WTC11 (cell line): Measurements from ENCODE around the gene PXN. TPM values are rescaled to one million over a fixed set of nuclear protein-coding genes. Genes with fewer than 3 reads are reported as not detected.

Source experiments
- ATAC-seq: fragments of 200-7000 bp; cut with Tn5 transposase; 2 replicates; pipeline ENCODE4 v1.10.0; 2021; ENCODE audit warnings: mild to moderate bottlenecking, moderate library complexity
- CTCF ChIA-PET: fragments of 300-600 bp; sonication (Branson Sonifier 250); formaldehyde crosslinking; loops from one replicate; lab custom pipeline; 2021; ENCODE audit warnings: antibody characterized with exemption; lab: Charles Lee
- POLR2A ChIA-PET: fragments of 350-600 bp; sonication (Branson Sonifier 250); formaldehyde crosslinking; loops from one replicate; lab custom pipeline; 2021; ENCODE audit warnings: antibody characterized with exemption; lab: Charles Lee
- DNase-seq: peaks from one replicate; pipeline ENCODE4 v3.0.0; 2021; ENCODE audit warnings: low spot score
- H3K27ac Mint-ChIP-seq: 2 replicates; pipeline ENCODE4 v1.8.0; 2021; ENCODE audit warnings: mixed read lengths
- H3K27me3 Mint-ChIP-seq: 2 replicates; pipeline ENCODE4 v1.8.0; 2021; ENCODE audit warnings: low read depth, mild to moderate bottlenecking, moderate library complexity, mixed read lengths
- H3K36me3 Mint-ChIP-seq: 2 replicates; pipeline ENCODE4 v1.8.0; 2021; ENCODE audit warnings: mixed read lengths
- H3K4me1 Mint-ChIP-seq: 2 replicates; pipeline ENCODE4 v1.8.0; 2022; ENCODE audit warnings: mixed read lengths
- H3K4me3 Mint-ChIP-seq: 2 replicates; pipeline ENCODE4 v1.8.0; 2021; ENCODE audit warnings: mild to moderate bottlenecking, moderate library complexity, mixed read lengths
- H3K9me3 Mint-ChIP-seq: 2 replicates; pipeline ENCODE4 v1.8.0; 2021; ENCODE audit warnings: mixed read lengths
- ATF1 ChIP-seq: sonication (generic); formaldehyde crosslinking; IDR thresholded peaks from 2 replicates; pipeline ENCODE4 v1.8.1; 2023; ENCODE audit warnings: mild to moderate bottlenecking, moderate library complexity, missing genetic modification reagents
- CREM ChIP-seq: sonication (generic); formaldehyde crosslinking; IDR thresholded peaks from 2 replicates; pipeline ENCODE4 v1.8.1; 2022; ENCODE audit warnings: mild to moderate bottlenecking, missing genetic modification reagents, moderate library complexity
- EMX1 ChIP-seq: fragments of 250-450 bp; sonication (Bioruptor Pico); IDR thresholded peaks from 2 replicates; pipeline ENCODE4 v1.8.0; 2021; ENCODE audit warnings: mild to moderate bottlenecking
- ESRRA ChIP-seq: sonication (generic); formaldehyde crosslinking; IDR thresholded peaks from 2 replicates; pipeline ENCODE4 v1.8.1; 2022; ENCODE audit warnings: mild to moderate bottlenecking, missing genetic modification reagents, borderline replicate concordance
- GRHL2 ChIP-seq: fragments of 250-450 bp; sonication (Bioruptor Pico); IDR thresholded peaks from 2 replicates; pipeline ENCODE4 v1.8.0; 2022; ENCODE audit warnings: mild to moderate bottlenecking, moderate library complexity; ENCODE audit not compliant: insufficient replicate concordance, severe bottlenecking
- HMGA2 ChIP-seq: fragments of 250-450 bp; sonication (Bioruptor Pico); IDR thresholded peaks from 2 replicates; pipeline ENCODE4 v1.4.0; 2021; ENCODE audit warnings: mild to moderate bottlenecking, moderate library complexity
- IRF2 ChIP-seq: sonication (generic); formaldehyde crosslinking; IDR thresholded peaks from 2 replicates; pipeline ENCODE4 v1.8.0; 2022; ENCODE audit warnings: low read depth, missing genetic modification reagents, borderline replicate concordance
- MXD4 ChIP-seq: fragments of 250-450 bp; sonication (Bioruptor Pico); IDR thresholded peaks from 2 replicates; pipeline ENCODE4 v1.8.0; 2021; ENCODE audit warnings: mild to moderate bottlenecking, moderate library complexity, borderline replicate concordance
- NFATC4 ChIP-seq: fragments of 250-450 bp; sonication (Bioruptor Pico); IDR thresholded peaks from 2 replicates; pipeline ENCODE4 v1.9.0; 2021; ENCODE audit warnings: mild to moderate bottlenecking
- OVOL2 ChIP-seq: fragments of 250-450 bp; sonication (Bioruptor Pico); IDR thresholded peaks from 2 replicates; pipeline ENCODE4 v1.9.0; 2021; ENCODE audit warnings: mild to moderate bottlenecking, borderline replicate concordance
- PRRX2 ChIP-seq: fragments of 250-450 bp; sonication (Bioruptor Pico); IDR thresholded peaks from 2 replicates; pipeline ENCODE4 v1.8.0; 2021; ENCODE audit warnings: mild to moderate bottlenecking
- SP1 ChIP-seq: sonication (generic); formaldehyde crosslinking; conservative IDR thresholded peaks from 2 replicates; pipeline ENCODE4 v1.8.1; 2022; ENCODE audit warnings: missing genetic modification reagents
- TP53 ChIP-seq: sonication (generic); formaldehyde crosslinking; IDR thresholded peaks from 2 replicates; pipeline ENCODE4 v1.8.1; 2023; ENCODE audit warnings: mild to moderate bottlenecking, missing genetic modification reagents
- ZNF232 ChIP-seq: sonication (generic); formaldehyde crosslinking; IDR thresholded peaks from 2 replicates; pipeline ENCODE4 v1.8.0; 2022; ENCODE audit warnings: mild to moderate bottlenecking, missing genetic modification reagents
- total RNA-seq: library from RNA; stranded (reverse); gene quantifications from 3 replicates; pipeline ENCODE4 v1.2.3, GENCODE V29; 2021
- TF ChIP-seq, protein P1 (sequence below): fragments of 250-450 bp; sonication (Bioruptor Pico); IDR thresholded peaks from 2 replicates; pipeline ENCODE4 v1.9.0; 2021; ENCODE audit warnings: mild to moderate bottlenecking, borderline replicate concordance
- TF ChIP-seq, protein P2 (sequence below): sonication (generic); formaldehyde crosslinking; IDR thresholded peaks from 2 replicates; pipeline ENCODE4 v1.8.0; 2022; ENCODE audit warnings: missing genetic modification reagents
- TF ChIP-seq, protein P3 (sequence below): fragments of 250-450 bp; sonication (Bioruptor Pico); IDR thresholded peaks from 2 replicates; pipeline ENCODE4 v1.8.0; 2021; ENCODE audit warnings: mild to moderate bottlenecking
- TF ChIP-seq, protein P4 (sequence below): sonication (generic); formaldehyde crosslinking; IDR thresholded peaks from 2 replicates; pipeline ENCODE4 v1.8.0; 2022; ENCODE audit warnings: mild to moderate bottlenecking, missing genetic modification reagents
- TF ChIP-seq, protein P5 (sequence below): fragments of 250-450 bp; sonication (Bioruptor Pico); IDR thresholded peaks from 2 replicates; pipeline ENCODE4 v1.9.0; 2021; ENCODE audit warnings: moderate library complexity, mild to moderate bottlenecking, inconsistent platforms, borderline replicate concordance
- TF ChIP-seq, protein P6 (sequence below): sonication (generic); formaldehyde crosslinking; IDR thresholded peaks from 2 replicates; pipeline ENCODE4 v1.8.0; 2022; ENCODE audit warnings: mild to moderate bottlenecking, missing genetic modification reagents
- TF ChIP-seq, protein P7 (sequence below): fragments of 250-450 bp; sonication (Bioruptor Pico); conservative IDR thresholded peaks from 2 replicates; pipeline ENCODE4 v1.9.0; 2021; ENCODE audit warnings: mild to moderate bottlenecking
- TF ChIP-seq, protein P8 (sequence below): sonication (generic); formaldehyde crosslinking; IDR thresholded peaks from 2 replicates; pipeline ENCODE4 v1.8.0; 2023; ENCODE audit warnings: missing genetic modification reagents

Gene PXN
- total RNA-seq, 1 experiment from 2014 or later, result 132 TPM

DNA sequence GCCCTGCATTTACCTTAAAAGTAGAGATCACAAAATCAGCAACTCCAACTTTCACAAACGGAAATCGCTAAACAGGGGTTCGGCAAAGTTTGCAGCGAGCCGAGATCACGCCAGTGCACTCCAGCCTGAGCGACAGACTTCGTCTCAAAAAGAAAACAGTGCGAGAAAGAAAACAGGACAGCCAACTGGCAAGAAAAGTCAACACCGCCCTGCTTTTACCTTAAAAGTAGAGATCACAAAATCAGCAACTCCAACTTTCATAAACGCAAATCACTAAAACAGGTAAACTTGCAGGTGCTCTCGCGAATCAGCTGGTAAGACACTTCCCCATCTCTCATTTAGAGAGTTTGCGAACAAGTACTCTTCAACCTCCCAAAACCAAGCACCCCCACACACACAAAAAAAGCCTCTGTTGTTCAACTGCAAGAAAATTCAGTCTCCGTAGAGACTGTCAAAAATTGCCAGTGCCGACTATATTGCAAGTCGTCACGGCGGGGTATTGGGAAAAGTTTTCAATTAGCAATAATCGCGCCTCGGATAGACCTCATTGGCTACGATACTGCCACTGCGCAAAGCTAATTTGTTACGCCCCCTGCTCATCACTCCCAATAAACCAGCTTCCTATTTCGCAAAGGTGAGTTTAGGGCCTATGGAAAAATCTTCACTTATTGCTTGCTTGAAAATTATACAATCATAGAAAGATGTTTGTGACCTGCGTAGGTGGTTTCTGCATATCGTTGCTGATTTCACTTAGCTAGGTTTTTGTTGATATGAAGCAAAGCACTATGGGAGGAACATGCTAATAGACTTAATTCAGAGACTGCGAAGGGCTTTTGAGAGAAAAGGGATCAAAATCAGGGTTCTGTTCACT is 27.4 kb upstream of the PXN start, which contains the start of gene RNU4-1 (continued):
- TF ChIP-seq ATF1 (peak; percentile 50; the same call in 1 of the 2 replicates), PRRX2 (CRISPR knock-in tag) (peak; percentile 94), GRHL2 (no peak), HMGA2 (CRISPR knock-in tag) (no peak), IRF2 (CRISPR knock-in tag) (no peak), NFATC4 (peak; percentile 92), ZNF232 (peak; percentile 65; the same call in 1 of the 2 replicates)
- TF ChIP-seq, protein P1, sequence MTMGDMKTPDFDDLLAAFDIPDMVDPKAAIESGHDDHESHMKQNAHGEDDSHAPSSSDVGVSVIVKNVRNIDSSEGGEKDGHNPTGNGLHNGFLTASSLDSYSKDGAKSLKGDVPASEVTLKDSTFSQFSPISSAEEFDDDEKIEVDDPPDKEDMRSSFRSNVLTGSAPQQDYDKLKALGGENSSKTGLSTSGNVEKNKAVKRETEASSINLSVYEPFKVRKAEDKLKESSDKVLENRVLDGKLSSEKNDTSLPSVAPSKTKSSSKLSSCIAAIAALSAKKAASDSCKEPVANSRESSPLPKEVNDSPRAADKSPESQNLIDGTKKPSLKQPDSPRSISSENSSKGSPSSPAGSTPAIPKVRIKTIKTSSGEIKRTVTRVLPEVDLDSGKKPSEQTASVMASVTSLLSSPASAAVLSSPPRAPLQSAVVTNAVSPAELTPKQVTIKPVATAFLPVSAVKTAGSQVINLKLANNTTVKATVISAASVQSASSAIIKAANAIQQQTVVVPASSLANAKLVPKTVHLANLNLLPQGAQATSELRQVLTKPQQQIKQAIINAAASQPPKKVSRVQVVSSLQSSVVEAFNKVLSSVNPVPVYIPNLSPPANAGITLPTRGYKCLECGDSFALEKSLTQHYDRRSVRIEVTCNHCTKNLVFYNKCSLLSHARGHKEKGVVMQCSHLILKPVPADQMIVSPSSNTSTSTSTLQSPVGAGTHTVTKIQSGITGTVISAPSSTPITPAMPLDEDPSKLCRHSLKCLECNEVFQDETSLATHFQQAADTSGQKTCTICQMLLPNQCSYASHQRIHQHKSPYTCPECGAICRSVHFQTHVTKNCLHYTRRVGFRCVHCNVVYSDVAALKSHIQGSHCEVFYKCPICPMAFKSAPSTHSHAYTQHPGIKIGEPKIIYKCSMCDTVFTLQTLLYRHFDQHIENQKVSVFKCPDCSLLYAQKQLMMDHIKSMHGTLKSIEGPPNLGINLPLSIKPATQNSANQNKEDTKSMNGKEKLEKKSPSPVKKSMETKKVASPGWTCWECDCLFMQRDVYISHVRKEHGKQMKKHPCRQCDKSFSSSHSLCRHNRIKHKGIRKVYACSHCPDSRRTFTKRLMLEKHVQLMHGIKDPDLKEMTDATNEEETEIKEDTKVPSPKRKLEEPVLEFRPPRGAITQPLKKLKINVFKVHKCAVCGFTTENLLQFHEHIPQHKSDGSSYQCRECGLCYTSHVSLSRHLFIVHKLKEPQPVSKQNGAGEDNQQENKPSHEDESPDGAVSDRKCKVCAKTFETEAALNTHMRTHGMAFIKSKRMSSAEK (CRISPR knock-in tag), result peak; percentile 98
- TF ChIP-seq, protein P2, sequence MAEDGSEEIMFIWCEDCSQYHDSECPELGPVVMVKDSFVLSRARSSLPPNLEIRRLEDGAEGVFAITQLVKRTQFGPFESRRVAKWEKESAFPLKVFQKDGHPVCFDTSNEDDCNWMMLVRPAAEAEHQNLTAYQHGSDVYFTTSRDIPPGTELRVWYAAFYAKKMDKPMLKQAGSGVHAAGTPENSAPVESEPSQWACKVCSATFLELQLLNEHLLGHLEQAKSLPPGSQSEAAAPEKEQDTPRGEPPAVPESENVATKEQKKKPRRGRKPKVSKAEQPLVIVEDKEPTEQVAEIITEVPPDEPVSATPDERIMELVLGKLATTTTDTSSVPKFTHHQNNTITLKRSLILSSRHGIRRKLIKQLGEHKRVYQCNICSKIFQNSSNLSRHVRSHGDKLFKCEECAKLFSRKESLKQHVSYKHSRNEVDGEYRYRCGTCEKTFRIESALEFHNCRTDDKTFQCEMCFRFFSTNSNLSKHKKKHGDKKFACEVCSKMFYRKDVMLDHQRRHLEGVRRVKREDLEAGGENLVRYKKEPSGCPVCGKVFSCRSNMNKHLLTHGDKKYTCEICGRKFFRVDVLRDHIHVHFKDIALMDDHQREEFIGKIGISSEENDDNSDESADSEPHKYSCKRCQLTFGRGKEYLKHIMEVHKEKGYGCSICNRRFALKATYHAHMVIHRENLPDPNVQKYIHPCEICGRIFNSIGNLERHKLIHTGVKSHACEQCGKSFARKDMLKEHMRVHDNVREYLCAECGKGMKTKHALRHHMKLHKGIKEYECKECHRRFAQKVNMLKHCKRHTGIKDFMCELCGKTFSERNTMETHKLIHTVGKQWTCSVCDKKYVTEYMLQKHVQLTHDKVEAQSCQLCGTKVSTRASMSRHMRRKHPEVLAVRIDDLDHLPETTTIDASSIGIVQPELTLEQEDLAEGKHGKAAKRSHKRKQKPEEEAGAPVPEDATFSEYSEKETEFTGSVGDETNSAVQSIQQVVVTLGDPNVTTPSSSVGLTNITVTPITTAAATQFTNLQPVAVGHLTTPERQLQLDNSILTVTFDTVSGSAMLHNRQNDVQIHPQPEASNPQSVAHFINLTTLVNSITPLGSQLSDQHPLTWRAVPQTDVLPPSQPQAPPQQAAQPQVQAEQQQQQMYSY (CRISPR knock-in tag), result no peak
- TF ChIP-seq, protein P3, sequence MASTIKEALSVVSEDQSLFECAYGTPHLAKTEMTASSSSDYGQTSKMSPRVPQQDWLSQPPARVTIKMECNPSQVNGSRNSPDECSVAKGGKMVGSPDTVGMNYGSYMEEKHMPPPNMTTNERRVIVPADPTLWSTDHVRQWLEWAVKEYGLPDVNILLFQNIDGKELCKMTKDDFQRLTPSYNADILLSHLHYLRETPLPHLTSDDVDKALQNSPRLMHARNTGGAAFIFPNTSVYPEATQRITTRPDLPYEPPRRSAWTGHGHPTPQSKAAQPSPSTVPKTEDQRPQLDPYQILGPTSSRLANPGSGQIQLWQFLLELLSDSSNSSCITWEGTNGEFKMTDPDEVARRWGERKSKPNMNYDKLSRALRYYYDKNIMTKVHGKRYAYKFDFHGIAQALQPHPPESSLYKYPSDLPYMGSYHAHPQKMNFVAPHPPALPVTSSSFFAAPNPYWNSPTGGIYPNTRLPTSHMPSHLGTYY (CRISPR knock-in tag), result peak; percentile 95

DNA sequence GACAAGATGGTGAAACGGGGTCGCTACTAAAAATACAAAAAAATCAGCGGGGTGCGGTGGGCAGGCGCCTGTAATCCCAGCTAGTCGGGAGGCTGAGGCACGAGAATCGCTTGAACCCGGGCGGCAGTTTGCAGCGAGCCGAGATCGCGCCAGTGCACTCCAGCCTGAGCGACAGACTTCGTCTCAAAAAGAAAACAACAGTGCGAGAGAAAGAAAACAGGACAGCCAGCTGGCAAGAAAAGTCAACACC is 26.8 kb upstream of the PXN start:
- Mint-ChIP-seq H3K27me3 (no peaks in the 10 kb centered on the region; the same call in 1 of the 2 replicates), H3K4me1 (peaks cover 11% of the 10 kb centered on the region), H3K27ac (no peak overlapping the region), H3K36me3 (no peaks in the 10 kb centered on the region), H3K9me3 (no peaks in the 10 kb centered on the region), H3K4me3 (no peak overlapping the region)
- ChIA-PET POLR2A (interaction anchor here (0.5 to 4.5 kb wide), 12 partner anchors 10 to 1411 kb away, joined by 3 to 157 read pairs (median 8); partner anchors contain the start of genes PXN, RAB35, RPLP0 and SIRT4), CTCF (interaction anchor here (2.1 to 6.2 kb wide), 4 partner anchors 10 to 62 kb away, joined by 8 to 145 read pairs (median 46); partner anchors contain the start of genes PXN and SIRT4)
- no peak for DNase-seq
- no peak for ATAC-seq
- TF ChIP-seq MXD4 (CRISPR knock-in tag) (no peak), TP53 (CRISPR knock-in tag) (no peak), OVOL2 (CRISPR knock-in tag) (no peak), EMX1 (no peak), HMGA2 (CRISPR knock-in tag) (no peak), SP1 (CRISPR knock-in tag) (no peak), NFATC4 (no peak), CREM (no peak), ESRRA (CRISPR knock-in tag) (no peak)
- TF ChIP-seq, protein P4, sequence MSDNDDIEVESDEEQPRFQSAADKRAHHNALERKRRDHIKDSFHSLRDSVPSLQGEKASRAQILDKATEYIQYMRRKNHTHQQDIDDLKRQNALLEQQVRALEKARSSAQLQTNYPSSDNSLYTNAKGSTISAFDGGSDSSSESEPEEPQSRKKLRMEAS (CRISPR knock-in tag), result no peak
- TF ChIP-seq, protein P5, sequence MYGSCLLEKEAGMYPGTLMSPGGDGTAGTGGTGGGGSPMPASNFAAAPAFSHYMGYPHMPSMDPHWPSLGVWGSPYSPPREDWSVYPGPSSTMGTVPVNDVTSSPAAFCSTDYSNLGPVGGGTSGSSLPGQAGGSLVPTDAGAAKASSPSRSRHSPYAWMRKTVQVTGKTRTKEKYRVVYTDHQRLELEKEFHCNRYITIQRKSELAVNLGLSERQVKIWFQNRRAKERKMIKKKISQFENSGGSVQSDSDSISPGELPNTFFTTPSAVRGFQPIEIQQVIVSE (CRISPR knock-in tag), result no peak
- TF ChIP-seq, protein P6, sequence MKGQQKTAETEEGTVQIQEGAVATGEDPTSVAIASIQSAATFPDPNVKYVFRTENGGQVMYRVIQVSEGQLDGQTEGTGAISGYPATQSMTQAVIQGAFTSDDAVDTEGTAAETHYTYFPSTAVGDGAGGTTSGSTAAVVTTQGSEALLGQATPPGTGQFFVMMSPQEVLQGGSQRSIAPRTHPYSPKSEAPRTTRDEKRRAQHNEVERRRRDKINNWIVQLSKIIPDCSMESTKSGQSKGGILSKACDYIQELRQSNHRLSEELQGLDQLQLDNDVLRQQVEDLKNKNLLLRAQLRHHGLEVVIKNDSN (CRISPR knock-in tag), result no peak
- TF ChIP-seq, protein P7, sequence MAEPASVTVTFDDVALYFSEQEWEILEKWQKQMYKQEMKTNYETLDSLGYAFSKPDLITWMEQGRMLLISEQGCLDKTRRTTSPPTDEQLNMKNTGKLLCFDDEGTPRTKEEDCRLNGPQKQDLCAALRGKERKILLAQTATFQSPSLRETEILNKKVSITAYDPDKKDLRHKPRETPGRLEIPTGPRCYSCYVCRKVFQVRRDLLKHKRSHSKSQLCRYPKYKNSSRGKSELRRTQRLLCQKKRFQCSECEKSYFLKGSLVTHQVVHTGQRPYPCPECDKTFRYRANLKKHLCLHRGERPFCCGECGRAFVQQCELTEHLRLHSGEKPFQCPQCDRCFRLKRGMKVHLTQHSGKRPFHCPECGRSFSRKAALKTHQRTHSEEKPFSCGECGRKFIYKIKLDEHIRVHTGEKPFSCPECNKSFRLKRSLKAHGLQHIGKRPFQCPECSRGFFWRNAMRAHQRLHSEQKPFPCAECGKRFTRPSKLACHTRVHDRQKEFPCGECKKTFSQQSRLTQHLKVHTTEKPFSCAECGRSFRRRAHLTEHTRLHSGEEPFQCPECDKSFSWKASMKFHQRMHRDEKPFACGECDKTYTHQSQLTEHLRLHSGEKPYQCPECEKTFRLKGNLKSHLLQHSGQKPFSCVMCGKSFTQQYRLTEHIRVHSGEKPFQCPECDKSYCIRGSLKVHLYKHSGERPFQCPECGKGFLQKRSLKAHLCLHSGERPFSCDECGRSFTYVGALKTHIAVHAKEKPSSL (CRISPR knock-in tag), result no peak
- TF ChIP-seq, protein P8, sequence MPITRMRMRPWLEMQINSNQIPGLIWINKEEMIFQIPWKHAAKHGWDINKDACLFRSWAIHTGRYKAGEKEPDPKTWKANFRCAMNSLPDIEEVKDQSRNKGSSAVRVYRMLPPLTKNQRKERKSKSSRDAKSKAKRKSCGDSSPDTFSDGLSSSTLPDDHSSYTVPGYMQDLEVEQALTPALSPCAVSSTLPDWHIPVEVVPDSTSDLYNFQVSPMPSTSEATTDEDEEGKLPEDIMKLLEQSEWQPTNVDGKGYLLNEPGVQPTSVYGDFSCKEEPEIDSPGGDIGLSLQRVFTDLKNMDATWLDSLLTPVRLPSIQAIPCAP (CRISPR knock-in tag), result no peak
